Liver (tissue), 9 donors: ENCODE results near the gene ITIH1. TPM values are rescaled to one million over a fixed set of nuclear protein-coding genes. Genes with fewer than 3 reads are reported as not detected.

Source experiments
- DNase-seq: peaks from one replicate; pipeline ENCODE4 v3.0.0-alpha.2; 2017; ENCODE audit warnings: low spot score
- H3K27ac ChIP-seq, 2 donors: one replicate each; pipeline ENCODE4 v1.7.0; 2013; ENCODE audit warnings: inconsistent platforms in 2 of 2, low read length in 2 of 2, control low read depth in 1 of 2, low read depth in 1 of 2, mild to moderate bottlenecking in 1 of 2
- H3K27me3 ChIP-seq, 4 donors: one replicate each; pipeline versions ENCODE4 v1.6.1 to v1.7.0; 2013; ENCODE audit warnings: low read length in 3 of 4, inconsistent platforms in 1 of 4, mild to moderate bottlenecking in 1 of 4, moderate library complexity in 1 of 4; ENCODE audit not compliant: control insufficient read depth in 4 of 4, insufficient read depth in 4 of 4
- H3K36me3 ChIP-seq, 4 donors: one replicate each; pipeline versions ENCODE4 v1.6.1 to v1.7.0; 2013; ENCODE audit warnings: low read length in 3 of 4, mild to moderate bottlenecking in 3 of 4, low read depth in 1 of 4, moderate library complexity in 1 of 4; ENCODE audit not compliant: control insufficient read depth in 4 of 4, insufficient read depth in 3 of 4
- H3K4me1 ChIP-seq, 4 donors: one replicate each; pipeline versions ENCODE4 v1.6.1 to v1.7.0; 2013; ENCODE audit warnings: low read length in 3 of 4, mild to moderate bottlenecking in 3 of 4, moderate library complexity in 1 of 4; ENCODE audit not compliant: control insufficient read depth in 4 of 4, insufficient read depth in 4 of 4
- H3K4me3 ChIP-seq, 3 donors: one replicate each; pipeline versions ENCODE4 v1.6.1 to v1.7.0; 2013; ENCODE audit warnings: low read length in 3 of 3, control low read depth in 1 of 3, low read depth in 1 of 3, mild to moderate bottlenecking in 1 of 3
- H3K9ac ChIP-seq, 2 donors: one replicate each; pipeline ENCODE4 v1.7.0; 2013; ENCODE audit warnings: low read length in 2 of 2, mild to moderate bottlenecking in 2 of 2, moderate library complexity in 2 of 2, control low read depth in 1 of 2, low read depth in 1 of 2
- H3K9me3 ChIP-seq, 4 donors: one replicate each; pipeline versions ENCODE4 v1.6.1 to v1.7.0; 2013; ENCODE audit warnings: low read length in 3 of 4; ENCODE audit not compliant: control insufficient read depth in 4 of 4
- ATF3 ChIP-seq: IDR thresholded peaks from 2 replicates; pipeline ENCODE4 v1.6.1; 2016; ENCODE audit warnings: antibody characterized with exemption
- CTCF ChIP-seq: fragments of 150-350 bp; IDR thresholded peaks from 2 replicates; pipeline ENCODE4 v1.5.1; 2017; ENCODE audit warnings: improper control_type of control experiment, low read depth, low read length; ENCODE audit not compliant: missing input control
- EGR1 ChIP-seq, 2 donors: IDR thresholded peaks; 2 replicates each; pipeline ENCODE4 v1.6.1; 2016 to 2018; ENCODE audit warnings: antibody characterized with exemption in 2 of 2, low read depth in 2 of 2
- FOXA1 ChIP-seq: IDR thresholded peaks from 2 replicates; pipeline ENCODE4 v1.6.1; 2016; ENCODE audit warnings: antibody characterized with exemption
- FOXA2 ChIP-seq: IDR thresholded peaks from 2 replicates; pipeline ENCODE4 v1.6.1; 2016; ENCODE audit warnings: antibody characterized with exemption
- GABPA ChIP-seq, 2 donors: IDR thresholded peaks in 1 of 2; conservative IDR thresholded peaks in 1 of 2; 2 replicates each; pipeline ENCODE4 v1.6.1; 2016; ENCODE audit warnings: antibody characterized with exemption in 2 of 2, mild to moderate bottlenecking in 1 of 2, moderate library complexity in 1 of 2
- HNF4A ChIP-seq, 2 donors: conservative IDR thresholded peaks; 2 replicates each; pipeline ENCODE4 v1.6.1; 2016; ENCODE audit warnings: antibody characterized with exemption in 2 of 2, mild to moderate bottlenecking in 2 of 2
- HNF4G ChIP-seq: IDR thresholded peaks from 2 replicates; pipeline ENCODE4 v1.6.1; 2016; ENCODE audit warnings: antibody characterized with exemption
- JUND ChIP-seq, 2 donors: IDR thresholded peaks; 2 replicates each; pipeline ENCODE4 v1.6.1; 2016; ENCODE audit warnings: antibody characterized with exemption in 2 of 2
- MAX ChIP-seq: IDR thresholded peaks from 2 replicates; pipeline ENCODE4 v1.6.1; 2016; ENCODE audit warnings: antibody characterized with exemption
- NR2F2 ChIP-seq: IDR thresholded peaks from 2 replicates; pipeline ENCODE4 v1.6.1; 2016; ENCODE audit warnings: antibody characterized with exemption
- RAD21 ChIP-seq, 2 donors: IDR thresholded peaks; 2 replicates each; pipeline ENCODE4 v1.6.1; 2016; ENCODE audit warnings: antibody characterized with exemption in 2 of 2, mild to moderate bottlenecking in 2 of 2
- RXRA ChIP-seq, 2 donors: IDR thresholded peaks; 2 replicates each; pipeline ENCODE4 v1.6.1; 2017 to 2018; ENCODE audit warnings: antibody characterized with exemption in 2 of 2, mild to moderate bottlenecking in 1 of 2
- SP1 ChIP-seq: IDR thresholded peaks from 2 replicates; pipeline ENCODE4 v1.6.1; 2018; ENCODE audit warnings: antibody characterized with exemption, mild to moderate bottlenecking
- TAF1 ChIP-seq: conservative IDR thresholded peaks from 2 replicates; pipeline ENCODE4 v1.6.1; 2016; ENCODE audit warnings: antibody characterized with exemption, mild to moderate bottlenecking
- YY1 ChIP-seq: IDR thresholded peaks from 2 replicates; pipeline ENCODE4 v1.6.1; 2016; ENCODE audit warnings: antibody characterized with exemption, mild to moderate bottlenecking
- ZBTB33 ChIP-seq: IDR thresholded peaks from 2 replicates; pipeline ENCODE4 v1.6.1; 2016; ENCODE audit warnings: antibody characterized with exemption
- WGBS: extraction: QIAGEN DNeasy Blood & Tissue Kit; methylation state at CpG from one replicate; pipeline ENCODE4 v1.1.7; 2013; 5-methylcytosine and 5-hydroxymethylcytosine counted together
- polyA plus RNA-seq, 2 donors: library from polyadenylated mRNA; stranded (reverse) in 1 of 2; unstranded in 1 of 2; fragments of 200-250 nt in 1 of 2; fragments of >200 nt in 1 of 2; fragmentation: Nextera tagmentation in 1 of 2; extraction: Ambion mirVana in 1 of 2; gene quantifications; one replicate each; pipeline versions ENCODE4 v1.2.1 to v1.2.3, GENCODE V29; 2013 to 2015
- total RNA-seq, 2 donors: library from RNA; depleted of rRNA; stranded (reverse); fragments of >200 nt; gene quantifications; one replicate each; pipeline ENCODE4 v1.2.3, GENCODE V29; 2014
- donor health status: healthy.
- donor health status: healthy.
- donor health status: healthy.
- donor health status: healthy.
- donor health status: healthy.

The ITIH1 gene
- total and polyA plus RNA-seq, 4 donors: 1,022 to 1,400 (median 1,242) TPM

- no peaks in the 10 kb centered on the region for H3K27me3 ChIP-seq
- peaks cover 26 to 85% (median 66%) of the 10 kb centered on the region in 4 donors for H3K4me1 ChIP-seq
- peaks cover 7 to 45% (median 32%) of the 10 kb centered on the region in 4 donors for H3K36me3 ChIP-seq
- H3K9ac ChIP-seq: no peak overlapping the region
- 57% methylated on average over 18 of the region's 18 CpGs for WGBS
- TF ChIP-seq HNF4G: no peak
- TF ChIP-seq YY1: peak; percentile 50
- TF ChIP-seq CTCF: no peak
- no peak overlapping the region for H3K4me3 ChIP-seq
- H3K27ac ChIP-seq: peak overlapping the region; percentile 77 to 97
- H3K9me3 ChIP-seq: no peaks in the 10 kb centered on the region
- DNase-seq: no peak
Measured at GRCh38 chr3:52792961-52793695, 15.7 kb downstream of the ITIH1 start.

GRCh38 chr3:52793702-52794611, 16.6 kb downstream of the ITIH1 start:
- Histone ChIP-seq H3K9me3 (no peaks in the 10 kb centered on the region), H3K36me3 (peaks cover 9 to 46% (median 32%) of the 10 kb centered on the region in 4 donors), H3K4me1 (peaks cover 29 to 89% (median 68%) of the 10 kb centered on the region in 4 donors), H3K4me3 (peak overlapping the region in 2 of 3 donors; percentile 52 to 68), H3K9ac (no peak overlapping the region), H3K27ac (peak overlapping the region; percentile 77 to 97), H3K27me3 (no peaks in the 10 kb centered on the region)
- TF ChIP-seq RXRA (IDR thresholded peaks at IDR 0.05): peak in 1 of 2 donors; percentile 57
- peak in 1 of 2 donors; percentile 31 for TF ChIP-seq JUND (IDR thresholded peaks at IDR 0.05)
- TF ChIP-seq GABPA (IDR thresholded peaks at IDR 0.05 in 1 of 2, conservative IDR thresholded peaks at IDR 0.05 in 1 of 2): no peak
- no peak for DNase-seq
- WGBS: 35% methylated on average over 9 of the region's 9 CpGs

- Histone ChIP-seq H3K27ac (peak within 1 kb of the TSS; percentile 77 to 97), H3K27me3 (no peaks in the 10 kb centered on the region), H3K4me3 (peak within 1 kb of the TSS; percentile 50 to 68 (median 52)), H3K9me3 (no peaks in the 10 kb centered on the region), H3K4me1 (peaks cover 27 to 89% (median 70%) of the 10 kb centered on the region in 4 donors), H3K36me3 (peaks cover 10 to 44% (median 34%) of the 10 kb centered on the region in 4 donors), H3K9ac (peak within 1 kb of the TSS; percentile 10 to 80)
- DNase-seq: no peak
- WGBS: 26% methylated on average over 10 of the region's 10 CpGs
- peak; percentile 64 for TF ChIP-seq MAX
- TF ChIP-seq GABPA (IDR thresholded peaks at IDR 0.05 in 1 of 2, conservative IDR thresholded peaks at IDR 0.05 in 1 of 2): peak in 1 of 2 donors; percentile 55
- TF ChIP-seq FOXA1: no peak
- no peak for TF ChIP-seq CTCF
- TF ChIP-seq SP1: peak; percentile 91
- peak; percentile 98 to 99 for TF ChIP-seq RXRA (IDR thresholded peaks at IDR 0.05)
- TF ChIP-seq JUND (IDR thresholded peaks at IDR 0.05): no peak
- peak; percentile 63 for TF ChIP-seq ZBTB33
- TF ChIP-seq ATF3: peak; percentile 34
- peak; percentile 86 to 96 for TF ChIP-seq EGR1 (IDR thresholded peaks at IDR 0.05; ENCODE audit: low read depth in 2 of 2)
- peak; percentile 43 for TF ChIP-seq FOXA2
- peak; percentile 80 for TF ChIP-seq YY1
- TF ChIP-seq TAF1: peak; percentile 91
- peak in 1 of 2 donors; percentile 19 for TF ChIP-seq RAD21 (IDR thresholded peaks at IDR 0.05)
- no peak for TF ChIP-seq NR2F2
- TF ChIP-seq HNF4G: no peak
- peak; percentile 61 to 69 for TF ChIP-seq HNF4A (conservative IDR thresholded peaks at IDR 0.05)
Measured at GRCh38 chr3:52794612-52795099, 17.3 kb downstream of the ITIH1 start, which contains the start of gene ITIH3. ITIH3 (plus strand) TSS chr3:52794796; CDS start chr3:52794804, 8 bp downstream.
